Measurements from ENCODE around the gene STK33.
"Not testable (repeated sequence)": the region's sequence is repeated elsewhere in the genome, so short reads cannot be mapped to it uniquely, and the experiment has no call there.

STK33 gene

DNA sequence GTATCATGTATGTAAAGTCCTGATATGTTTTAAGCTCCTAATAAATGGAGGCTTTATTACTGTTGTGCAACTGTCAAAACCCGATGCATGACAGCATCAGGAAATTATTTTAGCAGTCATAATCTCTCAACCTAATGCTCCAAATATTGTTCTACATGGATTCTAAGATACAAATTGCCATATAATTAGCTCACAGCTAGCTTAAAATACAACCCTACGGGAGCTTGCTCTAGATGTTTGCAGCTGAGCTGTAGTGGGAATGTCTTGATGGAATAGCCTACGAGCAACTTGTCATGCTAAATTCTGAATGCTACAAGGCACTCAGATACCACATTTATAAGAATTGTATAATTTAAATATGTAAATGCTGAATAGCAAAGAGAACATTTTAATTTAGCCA is 109.8 kb downstream of the STK33 start:
- TF ChIP-seq, protein P1, sequence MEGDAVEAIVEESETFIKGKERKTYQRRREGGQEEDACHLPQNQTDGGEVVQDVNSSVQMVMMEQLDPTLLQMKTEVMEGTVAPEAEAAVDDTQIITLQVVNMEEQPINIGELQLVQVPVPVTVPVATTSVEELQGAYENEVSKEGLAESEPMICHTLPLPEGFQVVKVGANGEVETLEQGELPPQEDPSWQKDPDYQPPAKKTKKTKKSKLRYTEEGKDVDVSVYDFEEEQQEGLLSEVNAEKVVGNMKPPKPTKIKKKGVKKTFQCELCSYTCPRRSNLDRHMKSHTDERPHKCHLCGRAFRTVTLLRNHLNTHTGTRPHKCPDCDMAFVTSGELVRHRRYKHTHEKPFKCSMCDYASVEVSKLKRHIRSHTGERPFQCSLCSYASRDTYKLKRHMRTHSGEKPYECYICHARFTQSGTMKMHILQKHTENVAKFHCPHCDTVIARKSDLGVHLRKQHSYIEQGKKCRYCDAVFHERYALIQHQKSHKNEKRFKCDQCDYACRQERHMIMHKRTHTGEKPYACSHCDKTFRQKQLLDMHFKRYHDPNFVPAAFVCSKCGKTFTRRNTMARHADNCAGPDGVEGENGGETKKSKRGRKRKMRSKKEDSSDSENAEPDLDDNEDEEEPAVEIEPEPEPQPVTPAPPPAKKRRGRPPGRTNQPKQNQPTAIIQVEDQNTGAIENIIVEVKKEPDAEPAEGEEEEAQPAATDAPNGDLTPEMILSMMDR (IDR thresholded peaks at IDR 0.05): no peak
- DNase-seq (ENCODE audit: low spot score): no peak
- Histone ChIP-seq H3K4me3 (no peak overlapping the region), H3K27ac (no peak overlapping the region)

DNA sequence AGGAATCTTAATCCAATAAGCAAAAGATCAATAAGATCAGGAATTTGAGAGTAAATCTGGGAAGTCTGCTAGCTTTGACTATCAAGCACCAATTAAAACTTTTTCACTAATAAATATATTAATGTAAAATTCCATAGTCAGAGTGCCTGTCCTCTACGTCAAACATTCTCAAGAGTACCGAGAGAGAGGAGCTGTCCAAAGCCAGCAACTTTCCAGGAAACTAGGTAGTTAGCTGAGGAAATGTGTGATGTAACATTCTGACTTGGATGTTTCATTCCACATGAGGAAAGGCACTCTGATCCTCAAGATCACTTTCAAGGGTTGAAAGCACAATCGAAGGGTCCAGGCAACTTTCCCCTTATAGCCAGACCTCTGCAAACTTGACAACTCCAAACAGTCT is 113.2 kb downstream of the STK33 start:
- TF ChIP-seq, protein P1 (IDR thresholded peaks at IDR 0.05): no peak
- Histone ChIP-seq H3K4me3 (no peak overlapping the region), H3K27ac (no peak overlapping the region)
- DNase-seq (ENCODE audit: low spot score): no peak

DNA sequence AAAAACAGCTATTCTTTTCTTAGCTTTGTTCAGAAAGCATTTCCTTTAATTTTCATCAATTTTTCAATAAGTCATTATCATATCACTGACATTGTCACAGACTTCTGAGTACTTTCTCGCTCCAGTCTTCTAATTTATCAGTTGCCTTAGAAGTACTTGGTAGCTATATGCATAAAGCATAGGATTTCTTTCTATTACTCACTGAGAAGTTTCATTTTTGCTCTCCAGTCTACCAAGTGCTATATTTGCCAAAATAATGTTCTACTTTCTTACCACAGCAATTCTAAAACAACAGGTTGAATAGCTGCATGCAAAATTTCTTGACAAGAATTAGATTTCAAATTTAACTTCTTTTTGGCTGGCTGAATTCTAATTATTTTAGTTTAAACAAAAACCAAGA is 116.3 kb downstream of the STK33 start:
- no peak for DNase-seq (ENCODE audit: low spot score)
- no peak overlapping the region for H3K27ac ChIP-seq
- TF ChIP-seq, protein P1 (IDR thresholded peaks at IDR 0.05): no peak
- H3K4me3 ChIP-seq: no peak overlapping the region

DNA sequence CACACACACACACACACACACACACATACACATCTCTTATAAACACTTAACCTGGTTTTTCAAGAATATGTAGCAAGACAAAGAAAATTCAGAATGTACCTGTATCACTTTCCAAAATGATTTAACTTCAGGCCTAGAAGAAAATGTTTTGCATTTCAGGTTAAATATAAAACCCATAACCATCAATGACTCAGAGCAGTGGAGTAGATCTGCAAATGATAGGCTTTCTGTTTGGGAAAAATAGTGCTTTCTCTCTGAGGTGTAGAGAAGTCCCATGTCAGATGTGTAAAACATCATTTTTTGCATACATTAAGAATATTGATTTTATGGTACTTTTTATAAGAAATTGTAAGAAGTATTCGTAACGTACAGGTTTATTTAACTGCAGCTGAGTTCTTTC is 116.9 kb downstream of the STK33 start:
- no peak overlapping the region for H3K4me3 ChIP-seq
- DNase-seq (ENCODE audit: low spot score): no peak
- no peak overlapping the region for H3K27ac ChIP-seq
- TF ChIP-seq, protein P1 (IDR thresholded peaks at IDR 0.05): no peak

- H3K27ac ChIP-seq; DNase-seq (ENCODE audit: low spot score); H3K4me3 ChIP-seq: not testable (repeated sequence)
Observed at GRCh38 chr11:8467806-8468205, 126.2 kb downstream of the STK33 start.

- H3K4me3 ChIP-seq; H3K27ac ChIP-seq; DNase-seq (ENCODE audit: low spot score): not testable (repeated sequence)
Observed at GRCh38 chr11:8467356-8467755, 126.7 kb downstream of the STK33 start.

- not testable (repeated sequence) for DNase-seq (ENCODE audit: low spot score); H3K27ac ChIP-seq; H3K4me3 ChIP-seq
Observed at GRCh38 chr11:8466884-8467283, 127.1 kb downstream of the STK33 start.

- TF ChIP-seq, protein P1 (IDR thresholded peaks at IDR 0.05): no peak
- Histone ChIP-seq H3K4me3 (no peak overlapping the region), H3K27ac (no peak overlapping the region)
- DNase-seq (ENCODE audit: low spot score): no peak
Observed at GRCh38 chr11:8459711-8460399, 134.2 kb downstream of the STK33 start.

- TF ChIP-seq, protein P1 (IDR thresholded peaks at IDR 0.05): no peak
- Histone ChIP-seq H3K27ac (no peak overlapping the region), H3K4me3 (no peak overlapping the region)
- DNase-seq (ENCODE audit: low spot score): no peak
Observed at GRCh38 chr11:8442301-8442700, 151.7 kb downstream of the STK33 start.
